WI38 (cell line): ENCODE measurements around the gene DPP10.

ENCODE experiments used
- H3K4me3 ChIP-seq: 2 replicates; pipeline ENCODE4 v1.5.1; 2011; ENCODE audit warnings: low read depth, mild to moderate bottlenecking, control low read depth, low read length
- TF ChIP-seq, protein P1 (sequence below): IDR thresholded peaks from 2 replicates; pipeline ENCODE4 v1.5.1; 2012; ENCODE audit warnings: low read depth, mild to moderate bottlenecking, control low read depth, low read length

Gene DPP10

GRCh38 chr2:114919985-114920384 lies 477.5 kb downstream of the DPP10 start:
- TF ChIP-seq, protein P1, sequence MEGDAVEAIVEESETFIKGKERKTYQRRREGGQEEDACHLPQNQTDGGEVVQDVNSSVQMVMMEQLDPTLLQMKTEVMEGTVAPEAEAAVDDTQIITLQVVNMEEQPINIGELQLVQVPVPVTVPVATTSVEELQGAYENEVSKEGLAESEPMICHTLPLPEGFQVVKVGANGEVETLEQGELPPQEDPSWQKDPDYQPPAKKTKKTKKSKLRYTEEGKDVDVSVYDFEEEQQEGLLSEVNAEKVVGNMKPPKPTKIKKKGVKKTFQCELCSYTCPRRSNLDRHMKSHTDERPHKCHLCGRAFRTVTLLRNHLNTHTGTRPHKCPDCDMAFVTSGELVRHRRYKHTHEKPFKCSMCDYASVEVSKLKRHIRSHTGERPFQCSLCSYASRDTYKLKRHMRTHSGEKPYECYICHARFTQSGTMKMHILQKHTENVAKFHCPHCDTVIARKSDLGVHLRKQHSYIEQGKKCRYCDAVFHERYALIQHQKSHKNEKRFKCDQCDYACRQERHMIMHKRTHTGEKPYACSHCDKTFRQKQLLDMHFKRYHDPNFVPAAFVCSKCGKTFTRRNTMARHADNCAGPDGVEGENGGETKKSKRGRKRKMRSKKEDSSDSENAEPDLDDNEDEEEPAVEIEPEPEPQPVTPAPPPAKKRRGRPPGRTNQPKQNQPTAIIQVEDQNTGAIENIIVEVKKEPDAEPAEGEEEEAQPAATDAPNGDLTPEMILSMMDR = no peak
- no peak overlapping the region for H3K4me3 ChIP-seq

- no peak overlapping the region for H3K4me3 ChIP-seq
- TF ChIP-seq, protein P1 = no peak
Measured at GRCh38 chr2:114922076-114922475, 479.6 kb downstream of the DPP10 start.

- TF ChIP-seq, protein P1 = no peak
- H3K4me3 ChIP-seq = no peak overlapping the region
Measured at GRCh38 chr2:114925296-114926255, 483.1 kb downstream of the DPP10 start.

DNA sequence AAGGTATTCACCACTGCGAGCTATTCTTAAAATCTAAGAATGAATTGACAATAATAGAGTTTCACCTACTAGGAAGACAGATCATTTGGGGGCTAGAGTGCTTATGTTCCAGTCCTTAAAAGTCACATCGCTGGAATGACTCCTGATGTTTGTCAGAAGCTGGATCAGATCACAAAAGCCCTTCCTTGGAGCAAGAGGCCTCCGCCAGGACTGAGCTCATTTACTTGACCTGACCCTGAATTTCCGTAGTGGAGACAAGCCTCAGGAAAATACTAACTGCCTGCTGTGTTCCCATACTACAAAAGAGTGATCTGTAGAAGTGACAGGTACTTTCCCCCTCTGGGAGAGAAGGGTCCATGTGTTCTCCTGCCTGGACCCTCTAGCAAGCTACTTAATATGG lies 483.9 kb downstream of the DPP10 start:
- TF ChIP-seq, protein P1 = no peak
- no peak overlapping the region for H3K4me3 ChIP-seq

DNA sequence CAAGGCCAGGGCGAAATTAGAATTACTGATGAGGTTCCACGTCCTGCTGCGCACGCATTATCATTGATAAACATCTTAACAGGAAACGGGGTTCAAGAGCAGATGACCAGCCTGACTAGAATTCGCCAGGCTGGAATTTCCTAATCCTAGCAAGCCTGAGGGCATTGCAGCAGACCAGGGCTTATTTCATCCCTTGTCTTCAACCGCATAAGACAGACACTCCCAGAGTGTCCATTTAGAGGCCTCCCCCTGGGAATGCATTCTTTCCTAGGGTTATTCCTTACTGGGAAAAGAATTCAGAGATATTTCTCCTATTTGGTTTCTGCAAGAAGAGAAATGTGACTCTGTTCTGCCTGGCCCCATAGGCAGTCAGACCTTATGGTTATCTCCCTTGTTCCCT lies 486.8 kb downstream of the DPP10 start:
- TF ChIP-seq, protein P1 = no peak
- H3K4me3 ChIP-seq = no peak overlapping the region

DNA sequence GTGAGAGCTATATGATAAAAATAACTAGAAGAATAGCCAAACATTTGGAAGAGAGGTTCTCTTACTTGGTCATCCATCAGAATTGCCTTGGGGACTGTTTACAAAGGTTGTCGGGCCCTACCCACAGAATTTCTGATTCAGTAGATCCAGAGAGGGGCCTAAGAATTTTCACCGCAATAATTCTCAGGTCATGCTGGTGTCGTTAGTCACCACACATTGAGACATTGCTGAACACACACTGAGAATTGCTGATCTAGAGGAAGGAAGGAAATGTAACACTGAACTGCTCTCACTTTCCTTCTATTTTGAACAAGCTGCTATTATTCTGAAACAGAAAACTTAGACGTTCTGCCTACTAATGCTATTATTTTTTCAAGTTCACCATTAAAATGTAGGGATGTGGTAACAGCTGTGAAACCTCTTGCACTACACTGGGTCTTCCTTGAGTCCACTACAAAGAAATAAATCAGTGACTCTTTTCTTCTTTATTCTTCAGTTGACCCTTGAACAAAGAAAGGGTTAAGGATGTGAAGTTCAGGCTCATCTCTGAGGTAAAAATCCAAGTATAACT lies 491.3 kb downstream of the DPP10 start:
- TF ChIP-seq, protein P1 = no peak
- no peak overlapping the region for H3K4me3 ChIP-seq

DNA sequence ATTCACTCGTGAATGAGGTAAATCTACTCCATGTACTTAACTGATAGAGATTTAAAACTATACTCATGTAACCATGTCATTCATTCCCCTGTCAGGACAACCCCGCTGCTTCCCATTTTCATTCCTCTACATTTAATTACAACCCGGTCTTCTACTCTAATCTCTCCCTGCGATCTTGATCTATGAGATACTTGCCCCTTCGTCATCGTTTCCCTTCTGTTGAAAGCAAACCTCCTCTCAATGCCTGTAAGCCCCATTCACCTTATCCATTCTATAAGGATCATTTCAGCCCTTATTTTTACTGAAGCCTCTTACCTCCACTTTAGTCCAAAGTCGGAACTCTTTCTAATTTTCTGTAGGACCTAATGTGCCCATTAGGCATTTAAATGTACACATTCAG lies 492.6 kb downstream of the DPP10 start:
- no peak overlapping the region for H3K4me3 ChIP-seq
- TF ChIP-seq, protein P1 = no peak
